GM12874 (cell line): ENCODE results near the gene GPD2.

Experiments used
- TF ChIP-seq, protein P1 (sequence below): IDR thresholded peaks from 2 replicates; pipeline ENCODE4 v1.5.1; 2011; ENCODE audit warnings: low read depth, mild to moderate bottlenecking, control low read depth, low read length, moderate library complexity; ENCODE audit not compliant: insufficient read depth

The GPD2 gene

GRCh38 chr2:156435718-156436496, at the start of gene GPD2:
Gene GPD2, plus strand, starts transcription at chr2:156436379. Its CDS starts 39,727 bp downstream, at chr2:156476106.
- TF ChIP-seq, protein P1, sequence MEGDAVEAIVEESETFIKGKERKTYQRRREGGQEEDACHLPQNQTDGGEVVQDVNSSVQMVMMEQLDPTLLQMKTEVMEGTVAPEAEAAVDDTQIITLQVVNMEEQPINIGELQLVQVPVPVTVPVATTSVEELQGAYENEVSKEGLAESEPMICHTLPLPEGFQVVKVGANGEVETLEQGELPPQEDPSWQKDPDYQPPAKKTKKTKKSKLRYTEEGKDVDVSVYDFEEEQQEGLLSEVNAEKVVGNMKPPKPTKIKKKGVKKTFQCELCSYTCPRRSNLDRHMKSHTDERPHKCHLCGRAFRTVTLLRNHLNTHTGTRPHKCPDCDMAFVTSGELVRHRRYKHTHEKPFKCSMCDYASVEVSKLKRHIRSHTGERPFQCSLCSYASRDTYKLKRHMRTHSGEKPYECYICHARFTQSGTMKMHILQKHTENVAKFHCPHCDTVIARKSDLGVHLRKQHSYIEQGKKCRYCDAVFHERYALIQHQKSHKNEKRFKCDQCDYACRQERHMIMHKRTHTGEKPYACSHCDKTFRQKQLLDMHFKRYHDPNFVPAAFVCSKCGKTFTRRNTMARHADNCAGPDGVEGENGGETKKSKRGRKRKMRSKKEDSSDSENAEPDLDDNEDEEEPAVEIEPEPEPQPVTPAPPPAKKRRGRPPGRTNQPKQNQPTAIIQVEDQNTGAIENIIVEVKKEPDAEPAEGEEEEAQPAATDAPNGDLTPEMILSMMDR = no peak

DNA sequence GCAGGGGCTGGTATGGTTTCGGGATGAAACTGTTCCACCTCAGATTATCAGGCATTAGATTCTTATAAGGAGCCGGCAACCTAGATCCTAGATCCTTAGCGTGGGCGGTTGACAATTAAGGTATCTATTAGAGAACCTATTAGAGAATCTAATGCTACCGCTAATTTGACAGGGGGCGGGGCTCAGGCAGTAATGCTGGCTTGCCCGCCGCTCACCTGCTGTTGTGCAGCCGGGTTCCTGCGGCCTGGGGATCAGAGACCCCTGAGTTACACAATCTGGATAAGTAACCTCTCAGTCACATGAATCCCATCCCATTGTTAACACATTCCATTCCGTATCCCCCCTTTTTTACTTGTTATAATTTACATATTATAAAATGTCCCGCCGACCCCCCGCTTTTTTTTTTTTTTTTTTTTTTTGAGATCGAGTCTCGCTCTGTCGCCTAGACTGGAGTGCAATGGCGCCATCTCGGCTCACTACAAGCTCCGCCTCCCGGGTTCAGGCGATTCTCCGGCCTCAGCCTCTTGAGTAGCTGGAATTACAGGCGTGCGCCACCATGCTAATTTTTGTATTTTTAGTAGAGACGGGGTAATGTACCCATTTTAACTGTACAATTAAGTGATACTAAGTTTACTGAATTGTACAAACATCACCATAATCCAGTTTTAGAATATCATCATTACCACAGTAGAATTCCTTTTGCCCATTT, 42.0 kb upstream of the GPD2 start:
- TF ChIP-seq, protein P1 = no peak

DNA sequence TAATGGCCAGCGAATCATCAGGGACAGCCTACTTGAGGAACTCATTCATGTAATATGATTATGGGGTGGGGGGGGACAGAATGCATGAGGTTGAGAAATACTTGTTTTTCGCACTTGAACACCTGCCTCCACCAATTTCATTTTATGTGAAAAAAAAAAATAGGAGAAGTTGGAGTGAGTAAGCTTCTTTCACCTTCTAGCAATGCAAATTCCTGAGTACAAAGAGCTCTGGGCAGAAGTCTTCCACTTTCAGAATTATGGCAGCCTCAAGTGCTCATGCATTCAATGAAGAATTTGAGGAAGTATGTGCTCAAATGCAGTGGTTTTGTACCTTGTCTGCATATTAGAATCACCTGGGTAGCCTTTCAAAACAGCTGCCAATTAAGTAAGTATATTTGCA, 40.1 kb upstream of the GPD2 start:
- TF ChIP-seq, protein P1 = no peak

- TF ChIP-seq, protein P1 = no peak
Measured at GRCh38 chr2:156397229-156397628, 39.0 kb upstream of the GPD2 start.

GRCh38 chr2:156398176-156398575, 38.0 kb upstream of the GPD2 start:
- TF ChIP-seq, protein P1 = no peak

DNA sequence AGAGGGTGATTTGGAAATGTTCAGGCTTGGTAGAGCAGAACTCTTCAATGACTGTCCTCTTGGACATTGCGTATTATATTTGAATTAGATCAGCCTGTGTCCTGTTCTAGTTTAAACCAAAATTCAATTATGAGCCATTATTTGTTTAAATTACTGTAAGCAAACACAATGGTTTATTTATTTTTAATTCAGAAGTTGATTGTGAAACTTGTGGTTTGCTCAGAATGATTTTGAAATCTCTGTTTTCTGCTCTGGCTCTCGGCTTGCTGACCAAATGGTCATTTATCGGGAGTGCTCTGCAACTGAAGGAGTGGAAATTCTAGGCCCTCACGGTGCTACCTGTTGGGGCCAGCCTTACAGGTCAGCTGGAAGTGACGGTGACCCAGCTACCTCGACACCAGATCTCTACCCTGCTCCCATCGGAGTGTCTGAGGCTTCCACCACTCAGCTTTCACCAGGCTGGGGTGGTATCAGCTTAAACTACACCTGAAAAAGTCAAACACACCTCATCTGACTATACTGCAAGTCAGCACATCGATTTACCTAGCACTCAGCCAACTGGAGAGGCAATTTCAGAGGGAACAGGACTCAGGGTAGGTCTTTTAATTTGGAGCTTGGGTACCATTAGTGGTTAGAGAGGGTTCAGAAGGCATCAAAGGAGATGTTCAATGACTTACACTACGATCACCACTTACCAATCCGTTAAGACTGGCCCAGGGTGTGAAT, 36.8 kb upstream of the GPD2 start:
- TF ChIP-seq, protein P1 = no peak
